NB4 (cell line): ENCODE data around the gene TMEM9.
A peak's percentile ranks its signal among the peaks of the same experiment; 100 is the strongest.

Experiments used
- POLR2A ChIP-seq: IDR thresholded peaks from 2 replicates; pipeline ENCODE4 v1.6.1; 2011; ENCODE audit warnings: mild to moderate bottlenecking; ENCODE audit not compliant: insufficient read length; ENCODE audit errors: extremely low read depth
- TF ChIP-seq, protein P1 (sequence below): IDR thresholded peaks from one replicate; pipeline ENCODE4 v1.5.1; 2012; ENCODE audit warnings: low read depth, low read length
- TF ChIP-seq, protein P2 (sequence below): IDR thresholded peaks from 2 replicates; pipeline ENCODE4 v1.6.1; 2011; ENCODE audit warnings: low read depth, low read length

DNA sequence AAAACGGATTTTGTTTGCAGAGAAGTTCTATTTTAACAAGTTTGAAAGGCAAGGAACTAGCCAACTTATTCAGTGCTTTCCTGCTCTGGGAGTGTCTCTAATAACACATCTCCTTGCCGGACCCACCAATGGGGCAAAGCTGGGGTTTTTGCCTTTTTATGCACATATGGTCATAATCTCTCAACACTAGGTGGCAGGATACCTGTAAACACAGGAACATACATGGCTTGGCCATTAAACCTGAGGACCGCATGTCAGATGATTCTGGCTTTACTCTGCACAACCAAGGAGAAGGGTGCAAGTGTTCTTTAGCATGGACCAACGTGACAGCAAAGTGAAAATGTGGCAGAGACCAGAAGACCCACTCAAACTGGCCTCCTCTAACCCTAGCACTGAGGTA lies 4.9 kb downstream of the TMEM9 start:
- TF ChIP-seq, protein P1, sequence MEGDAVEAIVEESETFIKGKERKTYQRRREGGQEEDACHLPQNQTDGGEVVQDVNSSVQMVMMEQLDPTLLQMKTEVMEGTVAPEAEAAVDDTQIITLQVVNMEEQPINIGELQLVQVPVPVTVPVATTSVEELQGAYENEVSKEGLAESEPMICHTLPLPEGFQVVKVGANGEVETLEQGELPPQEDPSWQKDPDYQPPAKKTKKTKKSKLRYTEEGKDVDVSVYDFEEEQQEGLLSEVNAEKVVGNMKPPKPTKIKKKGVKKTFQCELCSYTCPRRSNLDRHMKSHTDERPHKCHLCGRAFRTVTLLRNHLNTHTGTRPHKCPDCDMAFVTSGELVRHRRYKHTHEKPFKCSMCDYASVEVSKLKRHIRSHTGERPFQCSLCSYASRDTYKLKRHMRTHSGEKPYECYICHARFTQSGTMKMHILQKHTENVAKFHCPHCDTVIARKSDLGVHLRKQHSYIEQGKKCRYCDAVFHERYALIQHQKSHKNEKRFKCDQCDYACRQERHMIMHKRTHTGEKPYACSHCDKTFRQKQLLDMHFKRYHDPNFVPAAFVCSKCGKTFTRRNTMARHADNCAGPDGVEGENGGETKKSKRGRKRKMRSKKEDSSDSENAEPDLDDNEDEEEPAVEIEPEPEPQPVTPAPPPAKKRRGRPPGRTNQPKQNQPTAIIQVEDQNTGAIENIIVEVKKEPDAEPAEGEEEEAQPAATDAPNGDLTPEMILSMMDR, result peak; percentile 29
- no peak for TF ChIP-seq POLR2A
- TF ChIP-seq, protein P2, sequence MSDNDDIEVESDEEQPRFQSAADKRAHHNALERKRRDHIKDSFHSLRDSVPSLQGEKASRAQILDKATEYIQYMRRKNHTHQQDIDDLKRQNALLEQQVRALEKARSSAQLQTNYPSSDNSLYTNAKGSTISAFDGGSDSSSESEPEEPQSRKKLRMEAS, result no peak
